ENCODE measurements around the gene UBL4B.
"Not testable (repeated sequence)": the region's sequence is repeated elsewhere in the genome, so short reads cannot be mapped to it uniquely, and the experiment has no call there.

UBL4B gene

GRCh38 chr1:110112143-110112542 lies at the start of gene UBL4B:
Gene UBL4B (plus strand): TSS chr1:110112443. CDS start chr1:110112535, 92 bp downstream.
- DNase-seq (ENCODE audit: low read depth), result no peak

GRCh38 chr1:110062612-110063011 lies 49.6 kb upstream of the UBL4B start:
- no peak for DNase-seq (ENCODE audit: low read depth)

GRCh38 chr1:110063781-110064180 lies 48.5 kb upstream of the UBL4B start:
- DNase-seq (ENCODE audit: low read depth), result no peak

GRCh38 chr1:110064576-110065337 lies 47.5 kb upstream of the UBL4B start:
- no peak for DNase-seq (ENCODE audit: low read depth)

- DNase-seq (ENCODE audit: low read depth), result no peak
These were observed 46.4 kb upstream of the UBL4B start for GRCh38 chr1:110065841-110066240.

- no peak for DNase-seq (ENCODE audit: low read depth)
These were observed 44.8 kb upstream of the UBL4B start for GRCh38 chr1:110067479-110067892.

GRCh38 chr1:110067893-110068645 lies 44.2 kb upstream of the UBL4B start:
- DNase-seq (ENCODE audit: low read depth), result no peak

- DNase-seq (ENCODE audit: low read depth), result no peak
These were observed 43.4 kb upstream of the UBL4B start for GRCh38 chr1:110068646-110069403.

GRCh38 chr1:110069404-110070281 lies 42.6 kb upstream of the UBL4B start:
- DNase-seq (ENCODE audit: low read depth), result no peak

- DNase-seq (ENCODE audit: low read depth), result no peak
These were observed 42.0 kb upstream of the UBL4B start for GRCh38 chr1:110070282-110070669.

- DNase-seq (ENCODE audit: low read depth), result no peak
These were observed 41.5 kb upstream of the UBL4B start, which contains the start of gene ALX3 for GRCh38 chr1:110070671-110071242. Gene ALX3 (minus strand): TSS chr1:110070672. CDS start chr1:110070612, 60 bp downstream.

- DNase-seq (ENCODE audit: low read depth), result no peak
These were observed 38.1 kb upstream of the UBL4B start for GRCh38 chr1:110074166-110074565.

- DNase-seq (ENCODE audit: low read depth), result no peak
These were observed 35.3 kb upstream of the UBL4B start for GRCh38 chr1:110076789-110077500.

- DNase-seq (ENCODE audit: low read depth), result not testable (repeated sequence)
These were observed 32.2 kb upstream of the UBL4B start for GRCh38 chr1:110079995-110080394.

- no peak for DNase-seq (ENCODE audit: low read depth)
These were observed 31.2 kb upstream of the UBL4B start for GRCh38 chr1:110081061-110081460.

GRCh38 chr1:110082477-110082876 lies 29.8 kb upstream of the UBL4B start:
- no peak for DNase-seq (ENCODE audit: low read depth)

GRCh38 chr1:110083061-110083865 lies 29.0 kb upstream of the UBL4B start:
- no peak for DNase-seq (ENCODE audit: low read depth)

- DNase-seq (ENCODE audit: low read depth), result no peak
These were observed 28.4 kb upstream of the UBL4B start for GRCh38 chr1:110083866-110084226.

- DNase-seq (ENCODE audit: low read depth), result no peak
These were observed 27.8 kb upstream of the UBL4B start for GRCh38 chr1:110084227-110085078.

Measured in activated gamma-delta T cell treated with anti-CD3 and anti-CD28 coated beads, Interleukin-2, amount 50 U/mL, for 16 hours (primary cell).